Stimulated activated CD4-positive, alpha-beta T cell treated with anti-CD3 and anti-CD28 coated beads, TNF-alpha, amount 100 ng/mL, for 1 hour (primary cell): ENCODE data around the gene PCCA.
"Not testable (repeated sequence)": the region's sequence is repeated elsewhere in the genome, so short reads cannot be mapped to it uniquely, and the experiment has no call there.

Experiments
- DNase-seq, 3 donors: peaks; one replicate each; pipeline ENCODE4 v3.0.0-alpha.2; 2020; ENCODE audit warnings: low read depth in 3 of 3, low spot score in 1 of 3

The PCCA gene

DNA sequence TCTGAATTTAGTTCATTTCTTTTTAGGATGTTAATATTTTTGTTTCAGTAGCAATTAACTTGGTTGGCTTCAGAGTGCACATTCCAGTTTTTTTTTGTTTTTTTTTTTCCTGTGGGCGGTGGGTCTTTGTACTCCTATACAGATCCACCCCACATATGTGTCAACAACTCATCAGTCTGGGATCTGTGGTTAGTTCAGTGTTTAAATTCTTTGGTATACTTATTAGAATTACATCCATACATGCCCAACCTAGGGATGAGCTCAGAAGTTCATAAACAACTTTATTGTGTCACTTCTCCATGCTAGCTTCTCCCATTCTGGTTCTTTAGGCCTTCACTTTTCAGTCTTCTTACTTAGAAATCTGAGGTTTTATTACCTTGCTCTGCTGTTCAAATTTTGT is 50.9 kb downstream of the PCCA start:
- no peak for DNase-seq

DNA sequence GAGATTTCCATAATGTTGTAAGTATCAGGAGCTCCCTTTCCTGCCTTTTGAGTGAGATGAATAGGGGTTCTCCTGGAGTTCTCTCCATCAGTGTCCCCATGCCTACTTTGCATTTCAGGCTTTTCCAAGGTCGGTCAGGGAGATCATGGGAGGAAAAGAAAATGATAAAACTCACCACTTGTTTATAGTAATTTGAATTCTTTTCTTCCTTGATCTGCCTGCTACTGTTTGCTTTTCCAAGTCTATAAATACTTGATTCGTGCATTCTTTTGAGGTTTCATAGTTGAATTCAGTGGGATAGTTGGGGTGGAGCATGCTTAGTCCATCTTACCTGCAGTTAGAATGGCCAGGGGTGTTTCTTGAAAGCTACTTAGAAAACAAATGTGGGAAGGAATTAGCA is 51.5 kb downstream of the PCCA start:
- DNase-seq = no peak

DNA sequence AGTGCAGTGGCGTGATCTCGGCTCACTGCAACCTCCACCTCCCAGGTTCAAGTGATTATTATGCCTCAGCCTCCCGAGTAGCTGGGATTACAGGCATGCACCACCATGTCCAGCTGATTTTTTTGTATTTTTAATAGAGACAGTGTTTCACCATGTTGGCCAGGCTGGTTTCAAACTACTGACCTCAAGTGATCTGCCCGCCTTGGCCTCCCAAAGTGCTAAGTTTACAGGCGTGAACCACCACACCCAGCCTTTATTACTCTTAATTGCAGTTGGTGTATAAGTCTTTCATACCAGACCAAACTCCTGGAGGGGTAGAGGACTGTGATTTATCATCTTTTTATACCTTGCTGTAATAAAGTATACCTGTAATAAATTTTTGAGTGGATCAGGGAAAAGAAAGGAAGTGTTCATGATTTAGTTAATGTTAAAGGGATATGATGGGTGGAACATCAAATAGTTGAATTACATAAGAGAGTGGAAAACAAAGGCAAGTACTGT is 52.6 kb downstream of the PCCA start:
- not testable (repeated sequence) for DNase-seq

DNA sequence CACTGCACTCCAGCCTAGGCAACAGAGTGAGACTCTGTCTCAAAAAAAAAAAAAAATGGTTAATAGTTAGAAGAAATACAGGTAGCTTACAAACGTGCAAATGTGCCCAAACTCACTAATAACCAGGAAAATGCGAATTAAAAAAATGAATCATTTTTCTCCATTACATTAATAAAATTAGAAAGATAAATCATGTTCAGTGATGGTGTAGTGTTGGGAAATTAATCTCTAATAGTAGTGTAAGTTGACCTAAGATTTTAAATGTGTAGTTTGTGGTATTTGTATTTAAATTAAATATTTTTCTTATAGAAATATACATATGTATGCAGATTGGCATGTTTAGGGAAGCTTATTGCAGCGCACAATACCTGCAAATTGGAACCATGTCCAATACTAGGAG is 57.6 kb downstream of the PCCA start:
- DNase-seq = no peak

- no peak for DNase-seq
These were observed 58.9 kb downstream of the PCCA start for GRCh38 chr13:100147825-100148224.

DNA sequence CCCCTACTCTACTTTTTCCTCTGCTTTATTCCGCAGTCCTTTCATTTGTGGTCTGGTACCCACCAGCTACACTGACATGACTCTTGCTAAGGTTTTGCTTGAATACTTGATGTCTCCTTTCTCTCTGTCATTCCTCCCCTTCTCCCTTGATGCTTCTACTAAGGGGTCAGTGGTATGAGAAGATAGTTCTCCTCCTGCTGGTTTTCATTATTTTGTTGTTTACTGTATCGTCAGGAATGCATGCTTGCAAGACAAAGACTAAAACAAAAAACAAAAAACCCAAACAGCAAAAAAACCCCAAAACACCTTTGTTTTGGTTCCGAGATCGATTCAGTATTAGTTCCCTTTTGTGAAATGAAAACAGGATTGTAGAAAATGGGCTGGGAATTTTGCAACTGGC is 59.5 kb downstream of the PCCA start:
- no peak for DNase-seq

DNA sequence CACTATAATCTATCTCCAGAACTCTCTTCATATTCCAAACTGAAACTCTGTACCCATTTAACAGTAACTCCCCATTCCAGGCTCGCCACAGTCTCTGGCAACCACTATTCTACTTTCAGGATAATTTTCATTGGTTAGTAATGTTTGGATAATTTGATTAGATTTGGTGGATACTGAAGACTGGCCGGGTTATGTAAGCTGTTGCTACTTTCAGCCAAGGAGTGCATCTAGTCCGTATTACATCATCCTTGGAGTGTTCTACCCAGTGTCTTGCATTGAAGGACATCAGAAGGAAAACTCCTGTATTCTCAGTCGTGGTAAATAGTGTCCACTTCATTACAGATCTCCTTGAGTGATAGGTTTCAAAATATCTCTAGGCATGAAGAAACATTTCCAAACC is 60.5 kb downstream of the PCCA start:
- DNase-seq = no peak

GRCh38 chr13:100150711-100151110 is 61.8 kb downstream of the PCCA start:
- DNase-seq = not testable (repeated sequence)

DNA sequence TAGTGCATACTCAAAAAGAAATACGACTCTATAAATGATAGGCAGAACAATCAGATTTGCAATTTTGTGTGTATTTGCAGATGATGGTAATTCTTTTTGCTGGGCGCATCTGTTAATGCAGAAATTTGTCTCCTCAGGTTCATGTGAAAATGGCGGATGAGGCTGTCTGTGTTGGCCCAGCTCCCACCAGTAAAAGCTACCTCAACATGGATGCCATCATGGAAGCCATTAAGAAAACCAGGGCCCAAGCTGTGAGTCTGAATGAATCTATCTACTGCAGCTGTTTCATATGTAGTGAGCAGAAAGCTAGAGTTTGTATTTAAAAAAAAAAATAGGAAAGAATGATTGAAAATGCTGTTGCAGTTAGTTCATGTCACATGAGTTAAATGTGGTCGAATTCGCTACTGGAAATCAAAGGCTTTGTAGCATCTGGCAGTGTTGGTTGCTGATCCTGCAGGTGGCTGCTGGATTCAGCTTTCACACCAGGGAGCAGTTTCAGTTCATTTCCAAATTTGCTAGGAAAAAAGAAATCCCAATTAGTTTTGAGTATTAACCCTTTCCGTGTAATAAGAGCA is 66.0 kb downstream of the PCCA start:
- no peak for DNase-seq

DNA sequence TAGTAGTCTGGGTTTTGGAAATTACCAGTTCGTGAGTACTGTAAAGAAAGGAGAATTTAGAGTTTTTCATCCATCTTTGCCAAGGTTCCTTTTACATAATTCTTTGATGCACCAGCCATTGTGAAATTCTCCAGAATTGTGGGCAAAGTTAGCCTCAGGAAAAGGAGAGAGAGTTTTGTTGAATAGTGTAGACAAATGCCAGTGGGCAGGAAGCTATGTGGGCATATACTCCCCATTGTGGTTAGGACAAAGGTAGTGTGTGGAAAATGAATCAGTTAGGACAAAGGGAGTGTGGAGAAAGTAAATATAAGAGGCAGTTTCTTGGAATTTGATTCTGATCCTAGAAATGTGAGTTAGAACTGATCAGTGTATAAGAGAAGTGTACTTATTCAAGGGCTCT is 67.9 kb downstream of the PCCA start:
- no peak for DNase-seq

DNA sequence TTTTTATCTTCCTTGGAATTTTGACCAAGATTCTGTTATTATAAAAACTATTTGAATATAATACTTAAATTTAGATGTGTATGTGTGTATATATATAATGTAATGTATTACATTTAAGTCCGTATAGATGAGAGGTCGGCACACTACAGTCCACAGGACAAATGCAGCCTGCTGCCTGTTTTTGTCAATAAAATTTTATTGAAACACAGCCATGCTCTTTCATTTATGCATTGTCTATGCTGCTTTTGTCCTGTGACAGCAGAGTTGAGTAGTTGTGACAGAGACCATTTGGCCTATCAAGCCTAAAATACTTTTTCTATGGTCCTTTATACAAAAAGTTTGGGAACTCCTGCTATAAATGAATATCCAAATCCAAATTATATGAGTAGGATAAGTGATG is 69.7 kb downstream of the PCCA start:
- no peak for DNase-seq

GRCh38 chr13:100159584-100159983 is 70.7 kb downstream of the PCCA start:
- no peak for DNase-seq

GRCh38 chr13:100160450-100160849 is 71.6 kb downstream of the PCCA start:
- no peak for DNase-seq

- DNase-seq = no peak
These were observed 74.5 kb downstream of the PCCA start for GRCh38 chr13:100163375-100163774.

DNA sequence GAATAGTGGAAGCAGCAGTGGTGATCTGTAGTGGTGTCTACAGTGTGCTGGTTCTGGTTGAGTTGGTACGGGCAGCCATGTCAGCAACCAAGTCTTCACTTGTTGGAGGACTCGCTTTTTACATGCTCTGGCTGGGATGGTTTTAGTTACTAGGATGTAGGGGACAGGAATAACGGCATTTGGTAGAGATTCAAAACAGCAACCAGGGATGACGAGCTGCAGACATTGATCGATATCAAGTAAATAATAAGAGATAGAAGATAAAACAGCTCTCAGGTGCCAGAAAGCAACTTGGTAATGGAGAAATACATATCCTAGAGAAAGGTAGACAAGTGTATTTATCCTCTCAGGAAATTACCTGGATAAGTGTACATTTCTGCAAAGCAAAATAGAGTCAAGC is 84.3 kb downstream of the PCCA start:
- DNase-seq = no peak

DNA sequence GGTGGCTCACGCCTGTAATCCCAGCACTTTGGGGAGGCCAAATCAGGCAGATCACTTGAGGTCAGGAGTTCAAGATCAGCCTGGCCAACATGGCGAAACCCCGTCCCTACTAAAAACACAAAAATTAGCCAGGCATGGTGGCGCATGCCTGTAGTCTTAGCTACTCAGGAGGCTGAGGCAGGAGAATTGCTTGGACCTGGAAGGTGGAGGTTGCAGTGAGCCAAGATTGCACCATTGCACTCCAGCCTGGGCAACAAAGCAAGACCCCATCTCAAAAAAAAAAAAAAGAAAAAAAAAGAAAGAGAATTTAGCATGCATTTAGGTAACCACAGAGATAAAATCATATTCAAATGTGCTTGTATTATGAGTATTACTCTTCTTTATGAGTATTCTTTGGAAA is 85.6 kb downstream of the PCCA start:
- not testable (repeated sequence) for DNase-seq

DNA sequence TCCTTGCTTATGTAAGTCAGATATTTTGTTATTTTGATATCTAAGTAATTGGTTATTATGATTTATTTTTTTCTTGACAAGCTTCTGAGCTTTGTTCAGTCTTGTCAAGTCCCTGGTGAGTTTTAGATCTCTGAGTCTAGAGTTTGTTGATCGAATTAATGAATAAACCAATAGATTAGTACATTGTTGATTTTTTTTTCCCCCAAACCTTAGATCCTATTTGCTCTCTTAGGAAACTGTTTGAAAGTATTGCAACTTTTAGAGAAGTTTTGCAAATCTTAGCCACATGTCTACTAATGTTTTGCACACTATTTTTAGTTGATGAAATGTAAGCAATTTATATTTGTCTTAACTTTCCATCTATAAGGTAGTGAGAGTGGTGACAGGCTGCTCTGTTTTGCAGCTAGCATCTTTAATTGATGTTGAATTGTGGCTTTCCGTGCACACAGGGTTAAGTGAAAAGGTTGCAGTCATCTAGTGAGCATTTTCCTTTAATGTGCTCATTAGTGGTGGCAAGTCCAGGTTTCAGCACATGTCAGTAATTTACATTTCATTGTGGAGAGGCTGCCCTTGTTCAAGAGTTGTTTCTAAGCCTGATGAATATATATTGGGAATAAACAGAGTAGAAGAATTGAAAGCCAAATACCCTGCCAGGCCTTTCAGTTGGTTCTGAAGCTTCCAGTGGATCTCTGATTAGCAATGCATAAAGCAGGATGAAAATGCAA is 86.3 kb downstream of the PCCA start:
- DNase-seq = no peak

DNA sequence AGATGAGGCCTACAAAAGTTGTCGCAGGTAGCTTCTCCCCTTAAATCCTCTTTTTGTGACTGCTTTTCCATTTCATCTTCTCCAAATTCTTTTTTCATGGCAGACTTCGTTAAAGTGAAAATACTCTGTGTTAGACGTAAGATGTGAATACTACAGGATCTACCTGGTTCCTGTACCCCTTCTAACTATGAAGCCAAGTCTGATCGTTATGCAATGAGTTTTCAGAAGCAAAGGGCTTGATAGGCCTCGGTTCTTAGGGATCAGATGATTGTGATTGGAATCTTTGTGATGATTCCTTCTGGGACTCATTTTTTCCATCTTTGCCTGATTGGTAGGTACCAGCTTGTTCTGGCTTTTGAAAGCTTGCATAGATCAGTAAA is 86.9 kb downstream of the PCCA start:
- DNase-seq = no peak

GRCh38 chr13:100176801-100177400 is 88.0 kb downstream of the PCCA start:
- DNase-seq = no peak

GRCh38 chr13:100178309-100178708 is 89.4 kb downstream of the PCCA start:
- no peak for DNase-seq

DNA sequence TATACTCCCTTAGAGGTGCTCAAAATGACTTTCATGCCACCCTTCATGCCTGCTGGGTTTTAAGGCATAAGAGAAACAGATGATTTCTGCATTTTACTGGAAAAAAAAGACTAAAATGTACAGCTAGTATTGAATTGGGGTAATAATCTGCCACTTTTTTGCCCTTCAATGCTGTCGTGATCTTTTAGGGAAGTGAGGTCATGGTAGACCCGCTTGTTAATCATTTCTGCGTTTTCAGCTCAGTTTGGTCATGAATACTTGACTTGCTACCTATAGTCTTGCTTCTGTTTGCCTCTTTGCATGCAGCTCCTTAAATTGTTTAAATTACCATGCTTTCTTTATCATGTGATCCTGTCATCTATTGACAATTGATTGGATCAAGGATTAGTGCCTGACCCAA is 90.4 kb downstream of the PCCA start:
- DNase-seq = no peak

- DNase-seq = no peak
These were observed 94.1 kb downstream of the PCCA start for GRCh38 chr13:100182900-100183490.
